HG03066 (cell line): ENCODE data around the gene HBG2.

Source experiments
- ATAC-seq: cut with Tn5 transposase; IDR thresholded peaks from one replicate; pipeline ENCODE4 v1.9.1; 2021; ENCODE audit warnings: low read depth; ENCODE audit not compliant: unreplicated experiment

The HBG2 gene

GRCh38 chr11:5232821-5233220, 21.8 kb downstream of the HBG2 start:
- no peak for ATAC-seq

GRCh38 chr11:5232176-5232575, 22.4 kb downstream of the HBG2 start:
- ATAC-seq: no peak

GRCh38 chr11:5231111-5231510, 23.5 kb downstream of the HBG2 start:
- no peak for ATAC-seq

- ATAC-seq: no peak
These were observed 24.3 kb downstream of the HBG2 start for GRCh38 chr11:5230266-5230665.

GRCh38 chr11:5229796-5230195, 24.8 kb downstream of the HBG2 start:
- no peak for ATAC-seq

GRCh38 chr11:5229356-5229755, 25.2 kb downstream of the HBG2 start:
- no peak for ATAC-seq

GRCh38 chr11:5228124-5228523, 26.5 kb downstream of the HBG2 start:
- ATAC-seq: no peak

GRCh38 chr11:5227681-5228080, 26.9 kb downstream of the HBG2 start:
- ATAC-seq: no peak

GRCh38 chr11:5226732-5227310, 27.8 kb downstream of the HBG2 start, which contains the start of gene HBB:
TSS of gene HBB (minus strand) at chr11:5227071. CDS start at chr11:5227021, 50 bp downstream.
- no peak for ATAC-seq

GRCh38 chr11:5225480-5225871, 29.1 kb downstream of the HBG2 start:
- ATAC-seq: no peak

- no peak for ATAC-seq
These were observed 29.8 kb downstream of the HBG2 start for GRCh38 chr11:5224538-5225479.

GRCh38 chr11:5223686-5224085, 30.9 kb downstream of the HBG2 start:
- ATAC-seq: no peak

- ATAC-seq: no peak
These were observed 31.4 kb downstream of the HBG2 start for GRCh38 chr11:5223146-5223545.

- no peak for ATAC-seq
These were observed 44.1 kb downstream of the HBG2 start for GRCh38 chr11:5210376-5210885.

- no peak for ATAC-seq
These were observed 49.8 kb downstream of the HBG2 start for GRCh38 chr11:5204787-5205186.

GRCh38 chr11:5203366-5203765, 51.2 kb downstream of the HBG2 start:
- no peak for ATAC-seq
